GM23248 (cell line): Measurements from ENCODE around the gene FAM111A.

Experiments used
- EZH2 ChIP-seq: fragments of 200-600 bp; sonication (generic); IDR thresholded peaks from 2 replicates; pipeline ENCODE4 v1.6.1; 2018; ENCODE audit warnings: antibody characterized with exemption, mild to moderate bottlenecking; ENCODE audit not compliant: insufficient read depth, poor library complexity, severe bottlenecking
- EZH2phosphoT487 ChIP-seq: fragments of 200-600 bp; sonication (generic); IDR thresholded peaks from 2 replicates; pipeline ENCODE4 v1.6.1; 2018; ENCODE audit warnings: antibody characterized with exemption, moderate library complexity, mild to moderate bottlenecking, low read depth; ENCODE audit not compliant: insufficient read depth

DNA sequence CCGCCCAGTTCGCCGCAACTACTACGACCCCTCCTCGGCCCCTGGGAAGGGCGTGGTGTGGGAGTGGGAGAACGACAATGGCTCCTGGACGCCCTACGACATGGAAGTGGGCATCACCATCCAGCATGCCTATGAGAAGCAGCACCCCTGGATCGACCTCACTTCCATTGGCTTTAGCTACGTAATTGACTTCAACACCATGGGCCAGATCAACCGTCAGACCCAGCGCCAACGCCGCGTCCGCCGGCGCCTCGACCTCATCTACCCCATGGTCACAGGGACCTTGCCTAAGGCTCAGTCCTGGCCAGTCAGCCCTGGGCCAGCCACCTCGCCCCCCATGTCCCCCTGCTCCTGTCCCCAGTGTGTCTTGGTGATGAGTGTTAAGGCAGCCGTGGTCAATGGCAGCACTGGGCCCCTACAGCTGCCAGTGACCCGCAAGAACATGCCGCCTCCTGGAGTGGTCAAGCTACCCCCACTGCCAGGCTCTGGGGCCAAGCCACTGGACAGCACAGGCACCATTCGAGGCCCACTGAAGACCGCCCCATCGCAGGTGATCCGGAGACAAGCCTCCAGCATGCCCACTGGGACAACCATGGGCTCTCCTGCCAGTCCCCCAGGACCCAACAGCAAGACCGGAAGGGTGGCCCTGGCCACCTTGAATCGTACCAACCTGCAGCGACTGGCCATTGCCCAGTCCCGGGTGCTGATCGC lies 39.2 kb downstream of the FAM111A start:
- TF ChIP-seq EZH2 (no peak), EZH2phosphoT487 (no peak)
